ENCODE results near the gene KIF17. TPM values are rescaled to one million over a fixed set of nuclear protein-coding genes. Genes with fewer than 3 reads are reported as not detected.

KIF17 gene
- total and polyA plus RNA-seq, 2 of the 8 experiments (the other 6 are each of a cell fraction or from before 2014, with no cell fraction given) = 6.9 to 10.4 TPM

DNA sequence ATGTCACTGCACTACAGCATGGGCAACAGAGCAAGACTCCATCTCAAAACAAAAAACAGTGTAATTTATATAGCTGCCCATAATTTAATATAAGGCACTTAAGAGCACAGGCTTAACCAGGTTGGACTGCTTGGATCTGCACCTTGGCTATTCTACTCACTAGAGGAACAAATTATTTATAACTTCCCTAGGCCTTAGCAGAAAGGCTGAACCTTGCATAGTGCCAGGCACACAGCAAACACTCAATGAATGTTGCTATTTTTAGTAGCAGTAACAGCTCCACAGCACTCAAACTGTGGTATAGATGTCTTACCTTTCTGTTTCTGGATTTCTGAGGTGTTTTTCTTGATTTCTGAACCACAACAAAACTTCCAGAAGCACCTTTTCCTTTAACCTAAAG is 49.5 kb upstream of the KIF17 start:
- no peak overlapping the region for H3K14ac ChIP-seq (ENCODE audit: insufficient read length)
- H4K91ac ChIP-seq (replicated peaks; ENCODE audit: insufficient read length, low read length) = no peak overlapping the region
- no peak overlapping the region for H4K5ac ChIP-seq (ENCODE audit: insufficient read length, low read depth, low read length)
- no peaks in the 10 kb centered on the region for H3K79me2 ChIP-seq (ENCODE audit: control insufficient read depth in 1 of 2, insufficient read depth in 2 of 2, low read length in 2 of 2)
- H3K4me2 ChIP-seq (ENCODE audit: insufficient read depth in 1 of 2, low read depth in 2 of 2, low read length in 2 of 2) = no peak overlapping the region
- H3K4me3 ChIP-seq (ENCODE audit: extremely low read depth in 1 of 4, insufficient read depth in 2 of 4, low read depth in 3 of 4, low read length in 4 of 4) = no peak overlapping the region
- no peak overlapping the region for H2BK5ac ChIP-seq (ENCODE audit: low read depth, low read length)
- no peak overlapping the region for H3K9ac ChIP-seq (replicated peaks in 1 of 4; ENCODE audit: extremely low read depth in 1 of 4, low read depth in 3 of 4, low read length in 3 of 4)
- H2BK20ac ChIP-seq (ENCODE audit: low read length) = no peak overlapping the region
- POLR2A ChIA-PET (ENCODE audit: partially characterized antibody) = interaction anchor here (1.1 to 1.2 kb wide), 2 partner anchors 9 to 19 kb away, joined by 4 to 5 read pairs; no protein-coding TSS in a partner anchor
- H2BK15ac ChIP-seq (ENCODE audit: low read length) = no peak overlapping the region
- no peaks in the 10 kb centered on the region for H3K79me1 ChIP-seq (ENCODE audit: low read depth, low read length)
- no peak overlapping the region for H2AFZ ChIP-seq (ENCODE audit: low read length)
- H3K36me3 ChIP-seq (ENCODE audit: control insufficient read depth in 2 of 4, insufficient read depth in 4 of 4, low read length in 3 of 4) = peaks cover 18 to 89% (median 67%) of the 10 kb centered on the region in 4 experiments
- FAIRE-seq (no peak), DNase-seq (ENCODE audit: low read depth in 1 of 2, low spot score in 2 of 2) (no peak)
- no peak overlapping the region for H3K18ac ChIP-seq (ENCODE audit: extremely low read depth, low read length)
- H4K20me1 ChIP-seq (replicated peaks in 1 of 2; ENCODE audit: control insufficient read depth in 1 of 2, insufficient read depth in 2 of 2, low read length in 2 of 2) = peaks cover 0 to 1% of the 10 kb centered on the region in 2 experiments
- no peak overlapping the region for H4K8ac ChIP-seq (ENCODE audit: extremely low read depth, insufficient read depth, low read length)
- no peak overlapping the region for H3K27ac ChIP-seq (ENCODE audit: low read depth, low read length)
- H3K56ac ChIP-seq (replicated peaks; ENCODE audit: insufficient read length, low read depth, low read length) = no peak overlapping the region
- no peaks in the 10 kb centered on the region for H3K9me3 ChIP-seq (ENCODE audit: insufficient read depth in 2 of 2, low read depth in 1 of 2, low read length in 1 of 2)
- no peak overlapping the region for H2AK5ac ChIP-seq (ENCODE audit: low read depth, low read length)
- CTCF ChIA-PET (ENCODE audit: partially characterized antibody) = no interaction called here
- H3K27me3 ChIP-seq (replicated peaks in 1 of 4; ENCODE audit: control insufficient read depth in 3 of 4, extremely low read depth in 1 of 4, insufficient read depth in 3 of 4, low read length in 3 of 4) = no peaks in the 10 kb centered on the region
- no peak overlapping the region for H2BK120ac ChIP-seq (replicated peaks; ENCODE audit: low read depth, low read length)
- no peak overlapping the region for H3K23ac ChIP-seq (ENCODE audit: insufficient read length)
- H3K23me2 ChIP-seq (ENCODE audit: low read depth, low read length) = no peaks in the 10 kb centered on the region
- H3K4ac ChIP-seq (replicated peaks; ENCODE audit: insufficient read length, low read depth, low read length) = no peak overlapping the region
- H3K4me1 ChIP-seq (replicated peaks in 1 of 4; ENCODE audit: control insufficient read depth in 3 of 4, insufficient read depth in 4 of 4, low read length in 3 of 4) = no peaks in the 10 kb centered on the region
- H2BK12ac ChIP-seq (ENCODE audit: low read depth, low read length) = no peak overlapping the region
- TF ChIP-seq POU5F1 (IDR thresholded peaks at IDR 0.05; ENCODE audit: low read depth, low read length) (no peak), SUZ12 (IDR thresholded peaks at IDR 0.05; ENCODE audit: low read length) (no peak), NRF1 (IDR thresholded peaks at IDR 0.05; ENCODE audit: low read depth, low read length) (no peak), JUND (IDR thresholded peaks at IDR 0.05; ENCODE audit: low read length) (no peak), ZNF274 (IDR thresholded peaks at IDR 0.05; ENCODE audit: borderline replicate concordance, extremely low read depth, low read length) (no peak), BCL11A (IDR thresholded peaks at IDR 0.05; ENCODE audit: low read depth in 2 of 2, low read length in 2 of 2) (no peak), JUN (IDR thresholded peaks at IDR 0.05; ENCODE audit: low read depth, low read length) (no peak), HDAC2 (IDR thresholded peaks at IDR 0.05; ENCODE audit: borderline replicate concordance in 1 of 2, low read depth in 2 of 2, low read length in 2 of 2) (no peak), BRCA1 (IDR thresholded peaks at IDR 0.05; ENCODE audit: low read depth, low read length) (no peak), EP300 (IDR thresholded peaks at IDR 0.05; ENCODE audit: borderline replicate concordance in 1 of 2, low read depth in 2 of 2, low read length in 2 of 2) (no peak), TCF12 (IDR thresholded peaks at IDR 0.05; ENCODE audit: low read depth, low read length) (no peak)
- TF ChIP-seq, protein P1, sequence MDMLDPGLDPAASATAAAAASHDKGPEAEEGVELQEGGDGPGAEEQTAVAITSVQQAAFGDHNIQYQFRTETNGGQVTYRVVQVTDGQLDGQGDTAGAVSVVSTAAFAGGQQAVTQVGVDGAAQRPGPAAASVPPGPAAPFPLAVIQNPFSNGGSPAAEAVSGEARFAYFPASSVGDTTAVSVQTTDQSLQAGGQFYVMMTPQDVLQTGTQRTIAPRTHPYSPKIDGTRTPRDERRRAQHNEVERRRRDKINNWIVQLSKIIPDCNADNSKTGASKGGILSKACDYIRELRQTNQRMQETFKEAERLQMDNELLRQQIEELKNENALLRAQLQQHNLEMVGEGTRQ (IDR thresholded peaks at IDR 0.05; ENCODE audit: low read length) = no peak
